Ascending aorta (tissue), 2 donors: ENCODE results near the gene ZIC2. TPM values are rescaled to one million over a fixed set of nuclear protein-coding genes. Genes with fewer than 3 reads are reported as not detected.

Experiments used
- DNase-seq, 2 donors: peaks; one replicate each; pipeline ENCODE4 v3.0.0-alpha.2; 2019; ENCODE audit warnings: low spot score in 2 of 2
- H3K27ac ChIP-seq, 2 donors: fragments of 200-600 bp; sonication (generic); one replicate each; pipeline ENCODE4 v1.5.1; 2016 to 2017; ENCODE audit warnings: mild to moderate bottlenecking in 1 of 2
- H3K27me3 ChIP-seq: fragments of 200-600 bp; sonication (generic); one replicate; pipeline ENCODE4 v1.5.1; 2017
- H3K36me3 ChIP-seq, 2 donors: fragments of 200-600 bp; sonication (generic); one replicate each; pipeline ENCODE4 v1.5.1; 2016
- H3K4me1 ChIP-seq, 2 donors: fragments of 200-600 bp; sonication (generic); one replicate each; pipeline ENCODE4 v1.5.1; 2016 to 2017; ENCODE audit warnings: mild to moderate bottlenecking in 1 of 2
- H3K4me3 ChIP-seq, 2 donors: fragments of 200-600 bp; sonication (generic); one replicate each; pipeline ENCODE4 v1.5.1; 2016 to 2017; ENCODE audit warnings: mild to moderate bottlenecking in 1 of 2
- H3K9me3 ChIP-seq, 2 donors: fragments of 200-600 bp; sonication (generic); one replicate each; pipeline ENCODE4 v1.5.1; 2016
- intact Hi-C: fragments of 100-400 bp; cut with DNase I; formaldehyde crosslinking; loops from one replicate; pipeline ENCODE4 v1.15.1; 2023
- total RNA-seq: library from RNA; depleted of rRNA; stranded (reverse); fragments of >200 nt; gene quantifications from one replicate; pipeline ENCODE4 v1.1.0, GENCODE V29; 2016
- TF ChIP-seq, protein P1 (sequence below), 3 experiments: fragments of 200-600 bp in 2 of 3; fragments of 450-650 bp in 1 of 3; sonication (generic) in 2 of 3; IDR thresholded peaks; one replicate each; pipeline ENCODE4 v1.5.1; 2016 to 2019; ENCODE audit warnings: antibody characterized with exemption in 3 of 3, mild to moderate bottlenecking in 1 of 3, moderate library complexity in 1 of 3

Gene ZIC2
- total RNA-seq, 1 donor from 2014 or later = not detected

DNA sequence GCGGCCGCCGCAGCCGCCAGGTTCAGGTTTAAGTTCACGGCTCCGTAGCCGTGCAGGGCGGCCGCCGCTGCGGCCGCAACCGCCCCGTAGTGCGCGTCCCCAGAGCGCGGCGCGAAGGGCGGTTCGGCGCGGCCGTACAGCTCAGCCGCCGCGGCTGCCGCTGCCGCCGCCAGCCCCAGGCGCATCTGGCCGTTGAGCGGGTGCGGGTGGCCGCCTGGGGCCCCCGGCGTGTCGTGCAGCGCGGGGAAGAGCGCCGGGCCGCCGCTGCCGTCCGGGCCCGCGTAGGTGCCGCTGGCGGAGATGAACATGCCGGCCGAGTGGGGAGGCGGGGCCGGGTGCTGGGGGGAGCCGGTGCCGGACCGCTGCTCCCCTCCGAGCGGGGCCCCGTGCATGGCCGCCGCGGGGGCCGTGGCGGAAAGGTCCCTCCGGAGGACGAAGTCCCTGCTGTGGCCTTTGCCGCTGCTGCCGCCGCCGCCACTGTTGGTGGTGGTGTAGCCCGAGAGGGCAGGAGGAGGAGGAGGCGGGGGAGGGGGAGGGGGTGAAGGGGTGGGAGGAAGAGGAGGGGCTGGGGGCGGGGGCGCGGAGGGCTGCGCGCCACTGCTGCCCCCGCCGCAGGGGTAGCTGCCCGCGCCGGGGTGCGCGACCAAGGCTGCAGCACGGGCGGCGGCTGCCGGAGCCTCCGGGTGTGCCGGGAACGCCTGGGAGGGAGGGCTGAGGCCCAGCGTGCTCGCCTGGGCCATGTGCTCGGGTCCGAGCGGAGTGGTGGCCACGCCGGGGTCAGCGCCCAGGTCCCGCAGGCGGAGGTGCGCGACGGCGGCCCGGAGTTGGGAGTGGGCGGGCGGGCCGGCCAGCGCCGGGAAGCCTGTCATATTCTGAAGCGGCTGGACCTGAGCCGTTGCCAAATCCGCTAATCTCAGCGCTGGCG is 10.7 kb upstream of the ZIC2 start:
- Histone ChIP-seq H3K9me3 (no peaks in the 10 kb centered on the region), H3K27me3 (peaks cover 76% of the 10 kb centered on the region), H3K36me3 (no peaks in the 10 kb centered on the region), H3K4me1 (peaks cover 18% of the 10 kb centered on the region in 2 donors), H3K4me3 (peak overlapping the region; percentile 45 to 52), H3K27ac (no peak overlapping the region)
- intact Hi-C loops = loop anchor here (10.0 kb wide), 1 partner anchor 366 kb away; the partner anchor contains the start of gene CLYBL
- DNase-seq = no peak
- TF ChIP-seq, protein P1, sequence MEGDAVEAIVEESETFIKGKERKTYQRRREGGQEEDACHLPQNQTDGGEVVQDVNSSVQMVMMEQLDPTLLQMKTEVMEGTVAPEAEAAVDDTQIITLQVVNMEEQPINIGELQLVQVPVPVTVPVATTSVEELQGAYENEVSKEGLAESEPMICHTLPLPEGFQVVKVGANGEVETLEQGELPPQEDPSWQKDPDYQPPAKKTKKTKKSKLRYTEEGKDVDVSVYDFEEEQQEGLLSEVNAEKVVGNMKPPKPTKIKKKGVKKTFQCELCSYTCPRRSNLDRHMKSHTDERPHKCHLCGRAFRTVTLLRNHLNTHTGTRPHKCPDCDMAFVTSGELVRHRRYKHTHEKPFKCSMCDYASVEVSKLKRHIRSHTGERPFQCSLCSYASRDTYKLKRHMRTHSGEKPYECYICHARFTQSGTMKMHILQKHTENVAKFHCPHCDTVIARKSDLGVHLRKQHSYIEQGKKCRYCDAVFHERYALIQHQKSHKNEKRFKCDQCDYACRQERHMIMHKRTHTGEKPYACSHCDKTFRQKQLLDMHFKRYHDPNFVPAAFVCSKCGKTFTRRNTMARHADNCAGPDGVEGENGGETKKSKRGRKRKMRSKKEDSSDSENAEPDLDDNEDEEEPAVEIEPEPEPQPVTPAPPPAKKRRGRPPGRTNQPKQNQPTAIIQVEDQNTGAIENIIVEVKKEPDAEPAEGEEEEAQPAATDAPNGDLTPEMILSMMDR (IDR thresholded peaks at IDR 0.05) = no peak

DNA sequence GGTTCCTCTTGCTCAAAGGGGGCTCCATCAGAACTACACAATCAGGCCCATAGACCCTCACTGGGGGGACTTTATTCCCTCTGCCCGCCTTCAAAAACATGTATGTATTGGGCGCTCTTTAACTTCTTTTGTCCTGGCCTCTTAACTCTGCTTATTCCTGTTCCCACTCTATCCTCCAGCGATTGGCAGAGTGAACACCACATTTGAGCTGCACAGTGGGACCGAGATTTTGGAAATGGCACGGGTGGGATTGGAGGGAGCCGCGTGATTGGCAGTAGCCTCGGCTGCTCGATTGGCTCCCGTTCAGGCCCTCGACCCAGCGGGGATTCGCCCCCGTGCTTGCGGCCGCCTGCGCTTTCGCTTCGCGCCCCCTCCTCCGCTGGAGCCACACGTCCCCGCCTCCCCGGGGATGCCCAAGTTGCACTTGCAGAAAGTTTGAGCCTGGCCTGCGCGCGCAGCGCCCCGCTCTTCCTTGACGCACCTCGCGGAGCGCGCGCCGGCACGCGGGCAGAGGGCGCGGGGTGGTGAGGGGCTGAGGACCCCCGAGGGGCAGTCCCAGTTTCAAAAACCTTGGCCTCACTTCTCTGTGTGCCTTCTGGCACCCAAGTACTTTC is 9.9 kb upstream of the ZIC2 start, which contains the start of gene ZIC5:
TSS of gene ZIC5 (minus strand) at position 192 of the 614 bp plus-strand sequence. CDS start at position 28, 164 bp downstream.
- intact Hi-C loops = loop anchor here (10.0 kb wide), 1 partner anchor 367 kb away; the partner anchor contains the start of gene CLYBL
- no peak for DNase-seq

DNA sequence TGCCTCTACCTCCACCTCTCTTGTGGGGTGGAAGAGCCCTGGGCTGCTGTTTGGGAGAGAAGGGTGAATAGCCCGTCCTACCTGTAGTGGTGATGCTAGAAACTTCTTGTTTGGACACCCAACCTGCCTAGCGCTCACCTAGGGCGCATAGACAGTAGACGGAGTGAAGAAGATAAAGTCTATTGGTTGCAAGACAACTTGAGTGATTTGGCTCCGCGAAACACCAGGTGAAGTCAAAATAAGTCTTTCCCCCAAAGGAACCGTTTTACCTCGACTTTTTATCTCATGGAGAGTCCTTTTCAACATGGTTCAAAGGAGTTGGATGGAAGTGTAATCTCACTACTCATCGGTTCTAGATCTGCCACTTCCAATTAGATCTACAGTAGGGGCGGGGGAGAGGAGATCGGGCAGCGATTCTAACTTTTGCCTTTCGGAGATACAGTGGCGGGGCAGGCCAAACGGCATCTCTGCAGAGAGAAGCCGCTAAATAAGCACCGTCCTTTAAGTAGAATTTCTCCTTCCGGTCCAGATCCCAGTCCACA is 9.3 kb upstream of the ZIC2 start:
- TF ChIP-seq, protein P1 (IDR thresholded peaks at IDR 0.05) = no peak
- Histone ChIP-seq H3K27ac (no peak overlapping the region), H3K36me3 (no peaks in the 10 kb centered on the region), H3K9me3 (no peaks in the 10 kb centered on the region), H3K4me3 (no peak overlapping the region), H3K4me1 (peaks cover 18% of the 10 kb centered on the region in 2 donors), H3K27me3 (peaks cover 76% of the 10 kb centered on the region)
- no peak for DNase-seq
- intact Hi-C loops = loop anchor here (10.0 kb wide), 1 partner anchor 367 kb away; the partner anchor contains the start of gene CLYBL

More for the DNA sequence above, 9.9 kb upstream of the ZIC2 start, which contains the start of gene ZIC5:
- H3K4me3 ChIP-seq = peak within 1 kb of the TSS; percentile 45 to 52
- H3K36me3 ChIP-seq = no peaks in the 10 kb centered on the region
- TF ChIP-seq, protein P1 (IDR thresholded peaks at IDR 0.05) = no peak
- H3K9me3 ChIP-seq = no peaks in the 10 kb centered on the region
- H3K4me1 ChIP-seq = peaks cover 18% of the 10 kb centered on the region in 2 donors
- no peak within 1 kb of the TSS for H3K27ac ChIP-seq
- peaks cover 76% of the 10 kb centered on the region for H3K27me3 ChIP-seq

DNA sequence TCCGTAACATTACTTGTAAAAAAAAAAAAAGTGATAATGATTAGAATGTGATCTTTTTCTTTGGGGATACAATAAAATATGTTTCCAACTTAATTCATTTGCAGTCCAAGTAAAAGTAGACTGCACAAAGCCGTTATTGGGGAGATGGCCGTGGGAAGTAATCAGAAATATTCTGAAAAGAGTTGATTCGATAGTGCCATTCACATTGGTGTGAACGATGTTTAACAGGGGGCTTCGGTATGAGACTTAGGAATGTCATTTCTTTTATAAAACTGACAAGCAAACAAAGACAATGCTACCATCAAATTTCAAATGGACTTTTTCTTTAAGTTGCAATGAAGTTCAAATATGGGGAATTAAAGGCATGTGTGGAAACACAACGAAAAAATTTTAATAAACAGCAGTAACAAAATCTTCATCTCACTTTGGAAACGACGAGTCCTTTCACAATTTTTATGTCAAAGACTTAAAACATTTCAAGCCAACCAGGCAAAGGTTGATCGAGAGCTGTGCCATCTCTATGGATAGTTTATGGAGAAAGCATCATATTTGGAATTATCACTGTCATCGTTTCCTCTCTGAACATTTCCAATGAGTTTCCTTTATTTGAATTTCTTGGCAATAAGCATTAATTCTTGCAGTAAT is 8.3 kb upstream of the ZIC2 start:
- Histone ChIP-seq H3K36me3 (no peaks in the 10 kb centered on the region), H3K9me3 (no peaks in the 10 kb centered on the region), H3K27ac (no peak overlapping the region), H3K27me3 (peaks cover 76% of the 10 kb centered on the region), H3K4me3 (no peak overlapping the region), H3K4me1 (peaks cover 16 to 18% of the 10 kb centered on the region in 2 donors)
- no peak for DNase-seq
- intact Hi-C loops = loop anchor here (10.0 kb wide), 1 partner anchor 368 kb away; the partner anchor contains the start of gene CLYBL
- TF ChIP-seq, protein P1 (IDR thresholded peaks at IDR 0.05) = no peak

DNA sequence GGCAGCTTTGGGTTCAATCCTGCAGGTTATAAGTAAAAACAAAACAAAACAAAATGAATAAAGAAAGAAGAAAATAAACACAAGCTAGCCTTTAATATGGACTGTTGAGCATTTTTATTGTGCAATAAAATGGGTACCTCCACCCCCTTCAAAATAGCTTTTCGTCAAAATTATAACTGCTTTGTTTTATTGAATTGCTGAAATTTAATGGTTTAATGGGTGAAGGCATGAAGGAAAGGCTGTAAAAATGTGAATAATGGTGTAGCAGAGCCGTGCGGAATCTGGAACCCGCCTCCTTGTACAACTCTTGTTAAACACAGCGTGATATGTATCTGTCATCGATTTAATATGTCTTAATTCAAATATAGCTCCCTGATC is 7.8 kb upstream of the ZIC2 start:
- no peak for DNase-seq
- Histone ChIP-seq H3K27ac (no peak overlapping the region), H3K27me3 (peaks cover 75% of the 10 kb centered on the region), H3K9me3 (no peaks in the 10 kb centered on the region), H3K36me3 (no peaks in the 10 kb centered on the region), H3K4me1 (peaks cover 11 to 14% of the 10 kb centered on the region in 2 donors), H3K4me3 (no peak overlapping the region)
- TF ChIP-seq, protein P1 (IDR thresholded peaks at IDR 0.05) = no peak
- intact Hi-C loops = loop anchor here (10.0 kb wide), 1 partner anchor 369 kb away; the partner anchor contains the start of gene CLYBL
